Cardiac muscle cell (in vitro differentiated cells and primary cell): Measurements from ENCODE around the gene RAD9A. TPM values are rescaled to one million over a fixed set of nuclear protein-coding genes. Genes with fewer than 3 reads are reported as not detected.

Experiments
- DNase-seq, 2 donors: peaks; one replicate each; pipeline versions ENCODE4 v3.0.0 to v3.0.0-alpha.2; 2010 to 2017; ENCODE audit warnings: low read depth in 1 of 2, low spot score in 1 of 2
- H3K27ac ChIP-seq: fragments of 200-600 bp; sonication (generic); 2 replicates; pipeline ENCODE4 v1.5.1; 2016
- H3K27me3 ChIP-seq: fragments of 200-600 bp; sonication (generic); 2 replicates; pipeline ENCODE4 v1.6.0; 2016; ENCODE audit warnings: control low read depth
- H3K36me3 ChIP-seq: fragments of 200-600 bp; sonication (generic); 2 replicates; pipeline ENCODE4 v1.5.1; 2016; ENCODE audit warnings: control low read depth
- H3K4me1 ChIP-seq: fragments of 200-600 bp; sonication (generic); 2 replicates; pipeline ENCODE4 v1.8.1; 2017; ENCODE audit warnings: low read depth, mild to moderate bottlenecking, mixed run types
- H3K4me3 ChIP-seq: fragments of 200-600 bp; sonication (generic); 2 replicates; pipeline ENCODE4 v1.5.1; 2016; ENCODE audit warnings: mild to moderate bottlenecking
- H3K9me3 ChIP-seq: fragments of 200-600 bp; sonication (generic); 2 replicates; pipeline ENCODE4 v1.5.1; 2017; ENCODE audit warnings: low read depth, mild to moderate bottlenecking, control low read depth
- polyA plus RNA-seq: library from polyadenylated mRNA; unstranded; fragments of >200 nt; fragmentation: Nextera tagmentation; extraction: Ambion mirVana; gene quantifications from 2 replicates; pipeline ENCODE4 v1.2.1, GENCODE V29; 2016
- total RNA-seq: library from RNA; depleted of rRNA; stranded (reverse); fragments of >200 nt; gene quantifications from 2 replicates; pipeline ENCODE4 v1.2.3, GENCODE V29; 2016
- TF ChIP-seq, protein P1 (sequence below): IDR thresholded peaks from 2 replicates; pipeline ENCODE4 v1.5.1; 2012; ENCODE audit warnings: low read depth, mild to moderate bottlenecking, low read length

RAD9A gene
- total and polyA plus RNA-seq, 2 experiments from 2014 or later: 22.2 to 27.5 TPM

DNA sequence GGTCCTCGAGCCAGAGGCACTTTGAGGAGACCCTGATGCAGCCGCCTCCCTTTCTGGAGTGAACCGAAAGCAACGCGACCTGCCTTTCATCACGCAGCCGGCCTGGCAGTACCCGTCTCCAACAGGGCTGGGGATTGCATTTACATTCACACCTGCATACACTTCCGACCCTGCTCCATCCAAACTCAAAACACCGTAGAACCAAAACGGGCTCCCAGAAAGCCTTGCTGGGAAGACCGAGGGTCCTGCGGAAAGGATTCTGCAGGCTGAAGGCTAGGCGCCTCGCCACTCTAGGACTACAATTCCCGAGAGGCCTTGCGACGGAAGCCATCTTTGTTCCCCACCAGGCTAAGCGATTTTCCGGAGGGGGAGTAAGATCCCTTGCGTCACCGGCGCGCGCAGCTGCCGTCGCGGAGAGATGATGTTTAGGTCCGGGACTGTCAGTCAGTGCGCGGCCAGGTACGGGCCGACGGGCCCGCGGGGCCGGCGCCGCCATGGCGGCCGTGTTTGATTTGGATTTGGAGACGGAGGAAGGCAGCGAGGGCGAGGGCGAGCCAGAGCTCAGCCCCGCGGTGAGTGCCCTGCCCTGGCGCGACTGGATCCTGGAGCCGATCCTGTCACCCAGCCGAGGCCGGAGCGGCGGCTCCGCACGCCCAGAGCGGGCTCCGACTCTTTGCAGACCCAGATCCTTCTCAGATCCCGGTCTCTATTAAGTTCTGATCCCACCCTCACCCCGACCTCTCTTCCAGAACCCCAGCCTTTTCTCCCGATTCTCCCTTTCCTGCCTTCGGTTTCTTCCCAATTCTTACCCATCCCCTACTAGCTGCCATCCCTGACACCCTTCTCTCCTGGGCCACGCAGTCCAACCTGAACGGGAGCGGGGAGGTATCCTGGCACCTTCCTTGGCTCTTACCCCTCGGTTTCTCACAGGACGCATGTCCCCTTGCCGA, 36.5 kb downstream of the RAD9A start, which contains the start of gene RPS6KB2:
RPS6KB2 (plus strand) TSS at position 443 of the 950 bp plus-strand sequence; CDS start at position 495, 52 bp downstream.
- H3K27ac ChIP-seq: peak within 1 kb of the TSS; percentile 91

DNA sequence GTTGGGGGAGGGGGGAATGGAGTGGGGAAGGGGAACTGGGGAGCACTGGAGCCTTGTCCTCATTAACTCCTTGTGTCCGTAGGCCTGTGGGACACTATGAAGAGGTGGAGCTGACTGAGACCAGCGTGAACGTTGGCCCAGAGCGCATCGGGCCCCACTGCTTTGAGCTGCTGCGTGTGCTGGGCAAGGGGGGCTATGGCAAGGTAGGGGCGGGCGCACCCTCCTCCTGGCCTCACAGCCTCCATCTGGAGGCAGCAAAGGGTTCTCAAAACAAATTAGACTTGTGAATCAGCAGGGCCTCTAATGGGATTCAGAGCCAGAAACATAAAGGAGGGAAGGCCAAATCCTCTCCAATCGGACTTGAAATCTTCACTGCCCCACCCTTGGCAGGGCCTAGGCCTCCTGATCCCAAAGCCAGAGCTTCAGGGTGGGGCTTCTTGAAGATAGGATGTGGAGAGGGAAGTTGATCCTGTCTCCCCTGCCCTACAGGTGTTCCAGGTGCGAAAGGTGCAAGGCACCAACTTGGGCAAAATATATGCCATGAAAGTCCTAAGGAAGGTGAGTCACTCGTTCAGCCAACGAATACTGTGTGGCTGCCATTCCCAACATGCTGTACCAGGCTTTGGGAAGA, 37.4 kb downstream of the RAD9A start:
- H3K36me3 ChIP-seq: peaks cover 17% of the 10 kb centered on the region
- H3K4me1 ChIP-seq: no peaks in the 10 kb centered on the region
- H3K9me3 ChIP-seq: no peaks in the 10 kb centered on the region
- H3K4me3 ChIP-seq: peak overlapping the region; percentile 92
- TF ChIP-seq, protein P1, sequence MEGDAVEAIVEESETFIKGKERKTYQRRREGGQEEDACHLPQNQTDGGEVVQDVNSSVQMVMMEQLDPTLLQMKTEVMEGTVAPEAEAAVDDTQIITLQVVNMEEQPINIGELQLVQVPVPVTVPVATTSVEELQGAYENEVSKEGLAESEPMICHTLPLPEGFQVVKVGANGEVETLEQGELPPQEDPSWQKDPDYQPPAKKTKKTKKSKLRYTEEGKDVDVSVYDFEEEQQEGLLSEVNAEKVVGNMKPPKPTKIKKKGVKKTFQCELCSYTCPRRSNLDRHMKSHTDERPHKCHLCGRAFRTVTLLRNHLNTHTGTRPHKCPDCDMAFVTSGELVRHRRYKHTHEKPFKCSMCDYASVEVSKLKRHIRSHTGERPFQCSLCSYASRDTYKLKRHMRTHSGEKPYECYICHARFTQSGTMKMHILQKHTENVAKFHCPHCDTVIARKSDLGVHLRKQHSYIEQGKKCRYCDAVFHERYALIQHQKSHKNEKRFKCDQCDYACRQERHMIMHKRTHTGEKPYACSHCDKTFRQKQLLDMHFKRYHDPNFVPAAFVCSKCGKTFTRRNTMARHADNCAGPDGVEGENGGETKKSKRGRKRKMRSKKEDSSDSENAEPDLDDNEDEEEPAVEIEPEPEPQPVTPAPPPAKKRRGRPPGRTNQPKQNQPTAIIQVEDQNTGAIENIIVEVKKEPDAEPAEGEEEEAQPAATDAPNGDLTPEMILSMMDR: no peak
- DNase-seq: no peak
- H3K27ac ChIP-seq: peak overlapping the region; percentile 91
- no peaks in the 10 kb centered on the region for H3K27me3 ChIP-seq

More for the DNA sequence above, 36.5 kb downstream of the RAD9A start, which contains the start of gene RPS6KB2:
- Histone ChIP-seq H3K4me3 (peak within 1 kb of the TSS; percentile 92), H3K4me1 (no peaks in the 10 kb centered on the region), H3K36me3 (peaks cover 10% of the 10 kb centered on the region), H3K27me3 (no peaks in the 10 kb centered on the region), H3K9me3 (no peaks in the 10 kb centered on the region)
- DNase-seq: peak; percentile 97 to 98
- TF ChIP-seq, protein P1: no peak

DNA sequence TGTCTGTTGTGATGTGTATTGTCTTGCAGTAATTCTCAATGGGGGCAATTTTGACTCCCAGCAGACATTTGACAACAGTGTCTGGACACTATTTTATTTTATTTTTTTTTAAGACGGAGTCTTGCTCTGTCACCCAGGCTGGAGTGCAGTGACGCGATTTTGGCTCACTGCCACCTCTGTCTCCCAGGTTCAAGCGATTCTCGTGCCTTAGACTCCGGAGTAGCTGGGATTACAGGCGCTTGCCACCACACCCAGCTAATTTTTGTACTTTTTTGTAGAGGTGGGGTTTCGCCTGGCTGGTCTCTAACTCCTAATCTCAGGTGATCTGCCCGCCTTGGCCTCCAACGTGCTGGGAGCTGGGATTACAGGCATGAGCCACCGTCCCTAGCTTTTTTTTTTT, 37.9 kb downstream of the RAD9A start:
- no peak overlapping the region for H3K4me3 ChIP-seq

DNA sequence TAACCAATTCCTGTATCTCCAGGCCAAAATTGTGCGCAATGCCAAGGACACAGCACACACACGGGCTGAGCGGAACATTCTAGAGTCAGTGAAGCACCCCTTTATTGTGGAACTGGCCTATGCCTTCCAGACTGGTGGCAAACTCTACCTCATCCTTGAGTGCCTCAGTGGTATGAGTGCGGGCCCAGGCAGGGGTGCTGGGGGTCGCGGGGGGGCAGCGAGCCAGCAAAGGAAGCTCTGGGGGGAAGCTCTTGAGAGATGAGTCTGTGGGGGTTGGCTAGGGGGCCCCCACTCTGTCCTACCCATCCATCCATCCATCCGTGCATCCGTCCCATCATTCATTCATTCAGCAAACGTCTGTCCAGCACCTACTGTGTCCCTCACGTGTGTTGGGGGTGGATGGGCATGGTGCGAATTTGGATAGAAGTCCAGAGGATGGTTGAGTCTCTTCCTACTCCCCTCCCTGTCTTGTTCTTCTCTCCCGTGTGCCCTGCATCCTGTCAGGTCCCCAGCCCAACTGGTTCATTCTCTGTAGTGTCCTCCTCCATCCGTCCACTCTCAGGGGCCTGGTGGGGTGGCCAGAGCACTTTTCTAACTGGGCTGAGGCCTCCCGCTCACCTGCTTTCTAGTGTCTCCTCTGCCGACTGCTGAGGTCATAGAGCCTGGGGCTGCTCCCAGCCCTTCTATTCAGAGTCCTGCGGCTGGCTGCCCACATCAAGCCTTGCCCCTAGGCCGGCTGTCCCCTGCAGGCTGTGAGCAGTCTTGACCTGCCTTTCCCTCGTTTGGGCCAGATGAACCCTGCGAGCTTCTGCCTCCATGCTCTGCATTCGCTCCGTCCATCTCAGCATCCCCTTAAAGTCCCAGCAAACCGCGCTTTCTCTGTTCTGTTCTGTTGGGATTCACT, 39.8 kb downstream of the RAD9A start:
- Histone ChIP-seq H3K27ac (no peak overlapping the region), H3K36me3 (peaks cover 20% of the 10 kb centered on the region), H3K27me3 (no peaks in the 10 kb centered on the region), H3K9me3 (no peaks in the 10 kb centered on the region), H3K4me1 (no peaks in the 10 kb centered on the region), H3K4me3 (no peak overlapping the region)
- no peak for DNase-seq
- TF ChIP-seq, protein P1: no peak

More for the DNA sequence above, 37.9 kb downstream of the RAD9A start:
- Histone ChIP-seq H3K27ac (no peak overlapping the region), H3K4me1 (no peaks in the 10 kb centered on the region), H3K9me3 (no peaks in the 10 kb centered on the region), H3K27me3 (no peaks in the 10 kb centered on the region), H3K36me3 (peaks cover 20% of the 10 kb centered on the region)
- TF ChIP-seq, protein P1: no peak
- DNase-seq: no peak

DNA sequence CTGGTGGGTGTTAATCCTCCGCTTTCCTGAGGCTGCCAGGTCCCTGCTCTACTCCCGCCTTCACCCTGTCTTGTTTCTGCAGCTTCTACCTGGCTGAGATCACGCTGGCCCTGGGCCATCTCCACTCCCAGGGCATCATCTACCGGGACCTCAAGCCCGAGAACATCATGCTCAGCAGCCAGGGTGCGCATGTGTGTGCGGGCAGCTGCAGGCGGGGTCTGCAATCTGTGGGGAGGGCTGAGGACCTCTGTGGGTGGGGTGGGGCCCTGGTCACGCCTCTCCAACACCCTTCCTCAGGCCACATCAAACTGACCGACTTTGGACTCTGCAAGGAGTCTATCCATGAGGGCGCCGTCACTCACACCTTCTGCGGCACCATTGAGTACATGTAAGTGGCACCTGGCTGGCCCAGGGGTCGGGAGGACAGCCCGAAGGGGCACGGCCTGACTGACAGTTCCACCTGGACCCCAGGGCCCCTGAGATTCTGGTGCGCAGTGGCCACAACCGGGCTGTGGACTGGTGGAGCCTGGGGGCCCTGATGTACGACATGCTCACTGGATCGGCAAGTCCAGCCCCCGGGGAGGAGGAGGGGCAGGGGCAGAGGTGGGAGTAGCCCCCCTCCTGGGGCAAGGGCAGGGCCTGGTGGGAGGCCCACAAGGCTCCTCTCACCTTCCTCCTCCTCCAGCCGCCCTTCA, 41.0 kb downstream of the RAD9A start:
- TF ChIP-seq, protein P1: no peak
- H3K4me1 ChIP-seq: no peaks in the 10 kb centered on the region
- DNase-seq: no peak
- no peak overlapping the region for H3K4me3 ChIP-seq
- H3K27me3 ChIP-seq: no peaks in the 10 kb centered on the region
- H3K27ac ChIP-seq: no peak overlapping the region
- H3K36me3 ChIP-seq: peaks cover 20% of the 10 kb centered on the region
- no peaks in the 10 kb centered on the region for H3K9me3 ChIP-seq
